G401.6 (cell line): ENCODE measurements around the gene FRAS1.

Experiments
- FAIRE-seq: peaks from 2 replicates; lab custom pipeline; 2012; peaks lifted over from hg19 to GRCh38; lab: Jason Lieb, UNC

Gene FRAS1

DNA sequence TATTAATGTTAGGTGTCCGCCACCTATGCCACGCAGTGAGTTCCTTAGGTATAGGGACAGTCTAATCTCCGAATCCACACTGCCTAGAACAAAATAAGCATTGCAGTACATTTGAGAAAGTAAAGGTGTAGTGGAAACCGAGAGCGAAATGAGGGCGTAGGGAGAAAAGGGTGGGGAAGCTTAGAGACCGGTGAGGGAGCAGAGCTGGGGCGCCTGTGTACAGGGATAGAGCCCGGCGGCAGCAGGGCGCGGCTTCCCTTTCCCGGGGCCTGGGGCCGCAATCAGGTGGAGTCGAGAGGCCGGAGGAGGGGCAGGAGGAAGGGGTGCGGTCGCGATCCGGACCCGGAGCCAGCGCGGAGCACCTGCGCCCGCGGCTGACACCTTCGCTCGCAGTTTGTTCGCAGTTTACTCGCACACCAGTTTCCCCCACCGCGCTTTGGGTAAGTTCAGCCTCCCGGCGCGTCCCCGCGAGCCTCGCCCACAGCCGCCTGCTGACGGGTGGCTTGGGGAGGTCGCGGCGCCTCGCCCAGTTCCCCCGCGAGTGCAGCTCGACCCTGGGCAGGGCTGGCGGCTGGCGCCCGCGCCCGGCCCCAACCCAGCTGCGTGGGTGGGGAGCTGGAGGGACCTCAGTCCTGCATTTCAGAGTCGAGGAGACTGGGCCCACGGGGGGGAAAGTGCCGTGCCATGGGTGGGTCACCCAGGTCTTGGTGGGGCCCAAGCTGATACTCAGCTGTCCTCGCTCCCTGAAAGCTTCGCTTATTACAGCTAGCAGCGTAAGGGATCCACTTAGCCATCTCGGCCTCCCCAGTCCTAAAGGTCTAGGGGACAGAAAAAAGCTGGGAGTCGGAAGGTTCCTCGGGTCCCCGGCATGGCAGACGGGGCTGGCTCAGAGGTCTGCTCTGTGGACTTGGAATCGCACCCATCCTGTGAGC is 494.6 kb downstream of the FRAS1 start, which contains the start of gene ANXA3:
TSS of gene ANXA3 (plus strand) at position 351 of the 932 bp plus-strand sequence. CDS start 2,704 bp downstream, outside the sequence.
- no peak for FAIRE-seq

DNA sequence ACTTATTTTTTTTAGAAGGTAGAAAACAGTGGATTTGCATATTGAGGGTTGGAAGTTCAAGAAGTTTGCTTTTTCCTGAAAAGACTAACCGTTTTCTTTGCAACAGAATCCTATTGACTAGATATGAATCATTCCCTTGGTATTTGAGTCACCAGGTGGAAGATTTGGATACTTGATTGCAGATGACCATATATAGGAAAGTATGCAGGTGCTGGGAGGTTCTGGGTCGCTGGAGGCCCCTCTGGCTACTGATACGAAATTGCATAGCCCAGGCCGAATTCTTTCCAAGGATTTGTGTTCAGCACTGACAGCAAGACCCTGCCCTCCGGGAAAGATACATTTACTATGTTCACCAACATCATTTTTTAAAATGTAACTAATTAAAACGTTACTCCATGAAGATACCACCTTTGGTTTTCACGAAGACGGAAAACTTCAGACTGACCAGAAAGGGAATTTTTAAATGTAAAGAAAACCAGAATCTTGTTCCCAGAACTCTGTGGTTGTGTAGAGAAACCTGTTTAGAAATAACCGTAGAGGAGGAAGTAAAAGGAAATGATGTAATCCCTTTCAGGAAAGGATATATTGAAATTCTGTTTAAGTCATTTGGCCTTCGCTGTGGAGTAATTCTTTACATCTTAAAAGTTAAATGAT is 495.4 kb downstream of the FRAS1 start:
- FAIRE-seq = no peak

GRCh38 chr4:78553043-78553396 is 495.9 kb downstream of the FRAS1 start:
- FAIRE-seq = no peak

DNA sequence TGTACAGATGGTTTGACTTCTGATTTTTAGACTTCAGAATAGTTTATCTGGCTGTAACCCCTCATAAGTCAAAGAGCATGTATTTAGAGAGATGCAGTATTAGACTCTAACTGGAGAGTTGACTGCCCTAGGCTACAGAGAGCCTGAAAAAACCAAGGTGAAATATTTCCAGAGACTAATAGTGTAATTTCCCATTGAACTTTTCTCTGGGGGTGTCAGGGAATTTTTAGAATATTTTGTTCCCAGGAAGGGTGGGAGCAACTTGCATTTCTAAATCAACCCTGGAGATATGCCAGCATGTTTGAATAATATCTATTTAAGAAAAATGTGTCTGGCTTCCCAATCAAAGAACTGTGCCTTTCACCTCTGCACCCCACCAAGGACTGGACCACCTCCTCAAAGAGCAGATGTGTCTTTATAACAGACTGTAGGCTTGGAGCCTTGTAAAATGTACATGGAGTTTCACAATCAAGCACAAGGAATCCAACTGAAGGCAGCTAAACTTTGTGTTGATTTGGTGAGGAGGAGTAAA is 496.5 kb downstream of the FRAS1 start:
- no peak for FAIRE-seq

DNA sequence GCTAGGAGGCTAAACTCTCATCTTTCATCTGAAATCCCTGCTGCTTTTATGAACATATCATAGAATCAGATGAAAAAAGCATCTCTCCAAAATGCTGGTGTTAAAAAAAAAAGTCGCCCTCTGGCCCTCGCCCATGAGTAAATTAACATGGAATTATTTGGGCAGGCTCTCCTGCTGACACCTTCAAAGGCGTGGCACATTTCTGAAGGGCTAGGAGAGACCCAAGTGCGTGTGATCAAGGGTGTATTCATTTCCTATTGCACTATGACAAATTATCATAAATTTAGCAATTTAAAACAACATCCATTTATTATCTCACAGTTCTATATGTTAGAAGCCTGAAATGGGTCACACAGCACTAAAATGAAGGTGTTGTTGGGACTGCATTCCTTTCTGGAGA is 499.5 kb downstream of the FRAS1 start:
- no peak for FAIRE-seq

GRCh38 chr4:78557841-78558240 is 500.7 kb downstream of the FRAS1 start:
- FAIRE-seq = no peak

GRCh38 chr4:78558410-78558809 is 501.3 kb downstream of the FRAS1 start:
- FAIRE-seq = no peak

- FAIRE-seq = no peak
Observed at GRCh38 chr4:78560296-78560963, 503.3 kb downstream of the FRAS1 start.

DNA sequence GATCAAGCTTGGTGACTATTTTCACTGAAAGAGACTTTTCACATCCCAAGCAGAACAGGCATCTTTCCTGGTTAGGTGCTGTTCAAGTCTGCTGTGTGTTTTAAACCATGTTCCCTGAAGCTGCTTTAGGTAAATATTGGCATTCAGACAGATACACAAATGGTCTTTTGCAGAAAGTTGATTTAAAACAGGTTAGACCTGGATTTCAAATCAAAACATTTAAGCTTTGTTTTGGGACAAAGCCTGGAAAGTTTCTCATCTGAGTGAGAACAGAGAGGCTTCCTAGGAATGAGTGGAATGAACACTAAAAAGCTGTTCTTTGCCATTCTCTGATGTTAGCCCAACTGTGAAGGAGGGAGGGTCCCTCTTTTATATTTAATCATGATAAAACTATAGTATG is 504.6 kb downstream of the FRAS1 start:
- no peak for FAIRE-seq

DNA sequence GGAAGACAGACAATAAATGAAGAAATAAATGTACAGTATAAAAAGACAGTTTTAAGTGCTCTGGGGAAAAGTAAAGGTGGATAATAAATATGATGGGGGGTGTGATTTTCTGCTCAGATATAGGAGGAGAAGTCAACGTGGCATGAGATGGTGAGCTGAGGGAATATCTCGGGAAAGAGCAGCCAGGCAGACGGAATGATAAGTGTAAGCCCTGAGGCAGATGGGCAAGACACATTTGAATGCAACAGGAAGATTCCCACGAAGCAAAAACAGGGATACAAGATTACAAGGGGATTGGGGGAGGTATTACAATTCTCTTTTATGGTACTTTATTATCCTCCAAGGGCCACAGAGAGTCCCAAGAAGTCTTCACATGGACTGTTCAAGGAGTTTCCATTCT is 505.6 kb downstream of the FRAS1 start:
- no peak for FAIRE-seq

DNA sequence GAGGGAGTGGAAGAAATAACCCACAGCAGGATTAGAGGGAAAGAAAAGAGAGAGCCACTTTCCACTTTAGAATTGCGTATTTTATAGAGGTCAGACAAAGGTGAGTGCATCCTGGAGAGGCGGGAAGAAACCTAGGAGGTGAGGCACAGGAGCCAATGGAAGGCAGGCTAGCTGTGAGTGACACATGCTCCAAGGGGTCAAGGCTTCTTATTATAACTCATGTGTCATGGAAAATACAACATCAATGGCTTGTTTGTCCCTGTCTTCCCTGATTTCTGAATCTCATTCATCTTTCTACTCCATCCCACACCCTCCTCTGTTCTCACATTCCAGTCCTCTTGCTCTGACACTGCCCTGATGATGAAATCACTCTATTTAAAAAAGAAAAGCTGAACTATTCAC is 508.8 kb downstream of the FRAS1 start:
- no peak for FAIRE-seq

DNA sequence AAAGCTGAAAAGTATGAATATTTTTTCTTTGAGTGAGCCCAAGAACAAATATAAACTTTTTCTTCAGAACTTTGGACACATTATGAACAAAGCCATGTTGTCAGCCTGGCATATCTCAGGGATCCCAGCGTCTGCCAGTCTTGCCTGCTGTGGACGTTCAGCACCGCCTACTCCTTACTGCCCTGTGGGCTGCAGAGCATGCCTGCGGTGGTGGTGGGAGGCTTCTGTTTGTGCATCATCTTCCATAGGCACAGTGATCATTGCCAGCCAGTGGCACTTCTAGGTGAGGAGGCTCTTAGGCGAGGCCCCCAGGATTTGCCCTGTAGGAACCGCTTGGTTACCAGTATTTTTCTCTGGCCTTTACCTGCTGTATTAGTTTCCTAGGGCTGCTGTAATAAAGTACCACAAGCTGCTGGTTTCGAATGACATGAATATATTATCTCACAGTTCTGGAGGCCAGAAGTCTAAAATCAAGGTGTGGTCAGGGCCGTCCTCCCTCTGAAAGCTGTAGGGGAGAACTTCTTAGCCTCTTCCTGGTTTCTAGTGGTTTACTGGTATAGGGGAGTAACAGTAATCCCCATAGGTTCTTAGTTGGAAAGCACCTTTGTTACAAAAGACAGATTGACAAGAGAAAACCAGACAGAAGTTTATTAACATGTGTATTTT is 509.8 kb downstream of the FRAS1 start:
- no peak for FAIRE-seq

DNA sequence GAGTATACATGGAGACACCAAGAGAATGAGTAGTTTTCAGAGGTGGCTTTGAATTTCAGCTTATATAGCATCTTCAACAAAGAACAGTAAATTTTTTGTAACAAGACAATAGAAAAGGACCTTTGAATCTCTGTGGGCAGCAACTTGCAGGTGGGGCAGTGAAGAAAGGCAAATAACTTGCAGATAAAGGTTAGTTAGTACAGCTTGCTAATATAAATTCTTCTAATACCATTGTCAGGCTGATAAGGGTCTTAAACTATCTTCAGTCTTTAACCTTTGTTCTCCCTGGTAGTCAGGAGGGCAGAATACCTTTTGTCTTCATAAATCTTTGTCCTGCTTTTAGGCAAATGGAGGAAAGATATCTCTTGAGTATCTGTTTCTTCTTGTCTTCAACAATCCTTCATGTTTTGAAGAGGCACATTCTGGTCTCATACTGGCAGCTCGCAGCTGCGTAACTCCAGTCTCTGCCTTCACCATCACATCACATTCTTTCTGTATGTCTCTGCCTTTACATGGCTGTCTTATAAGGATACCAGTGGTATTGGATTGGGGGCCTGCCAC is 510.5 kb downstream of the FRAS1 start:
- FAIRE-seq = no peak

DNA sequence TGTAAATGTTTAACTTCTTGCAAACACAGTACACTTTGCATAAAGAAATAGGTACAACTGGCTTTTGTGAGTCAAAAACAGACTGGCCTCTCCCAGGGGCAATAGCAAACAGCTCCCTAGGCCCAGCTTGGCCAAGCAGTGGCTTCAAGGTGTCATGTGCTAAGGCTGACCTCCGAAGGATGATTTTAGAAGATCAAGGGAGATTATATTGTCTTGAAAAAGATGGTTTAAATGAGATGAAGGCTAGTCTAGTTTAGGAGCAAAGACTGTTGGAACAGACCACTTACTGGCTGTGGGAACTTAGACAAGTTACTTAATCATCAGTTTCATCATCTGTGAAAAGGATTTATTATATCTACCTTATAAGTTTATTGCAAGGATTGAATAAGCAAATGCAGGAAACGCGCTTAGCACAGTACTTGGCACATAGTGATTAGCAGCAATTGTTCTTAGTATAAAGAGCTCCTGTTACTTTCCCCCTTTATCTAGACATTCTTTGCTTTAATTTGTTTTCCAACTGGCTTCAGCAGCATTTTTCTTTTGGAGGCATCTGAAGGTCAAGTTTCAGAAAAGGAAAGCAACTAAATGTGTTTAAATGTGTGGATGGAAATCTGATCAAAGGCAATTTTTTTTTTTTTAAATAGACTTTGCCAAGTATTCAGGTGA is 511.6 kb downstream of the FRAS1 start:
- no peak for FAIRE-seq

GRCh38 chr4:78569306-78569821 is 512.2 kb downstream of the FRAS1 start:
- FAIRE-seq = no peak

DNA sequence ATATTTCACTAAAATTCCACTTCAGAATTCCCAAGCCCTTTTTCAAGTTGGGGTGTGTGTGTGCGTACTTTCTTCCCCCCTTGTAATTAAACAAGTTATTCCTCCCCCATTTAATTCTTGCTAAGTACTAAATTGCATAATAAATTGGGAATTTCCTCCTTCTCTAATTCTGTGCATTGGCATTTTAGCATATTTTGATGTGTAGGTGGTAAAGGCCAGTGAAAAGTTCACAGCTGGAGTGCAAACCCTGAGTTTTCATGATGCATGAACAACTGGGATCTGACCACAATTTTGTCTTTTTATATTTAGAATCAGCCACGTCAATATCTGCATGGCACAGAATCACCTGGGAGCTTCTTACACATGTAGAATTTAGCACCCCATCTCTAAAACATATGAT is 513.0 kb downstream of the FRAS1 start:
- no peak for FAIRE-seq

DNA sequence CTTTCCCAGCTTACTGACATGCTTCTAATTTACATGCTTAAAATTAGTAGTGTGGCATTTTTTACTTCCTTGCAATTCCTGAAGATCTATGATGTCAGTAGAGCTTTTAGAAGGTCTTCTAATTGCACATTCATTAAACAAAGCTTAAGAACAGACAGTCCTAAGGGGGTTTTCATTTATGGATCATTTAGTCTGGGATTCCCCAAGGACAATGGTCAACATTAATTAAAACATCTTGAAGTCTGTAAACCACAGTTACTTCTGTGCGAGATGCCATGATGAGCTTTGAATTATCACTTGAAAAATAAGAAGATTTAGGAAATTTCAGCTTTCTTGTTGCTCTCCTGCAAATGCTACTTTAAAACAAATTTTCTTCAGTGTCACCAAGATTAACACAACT is 514.7 kb downstream of the FRAS1 start:
- FAIRE-seq = no peak

- FAIRE-seq = no peak
Observed at GRCh38 chr4:78578674-78579425, 521.7 kb downstream of the FRAS1 start.

GRCh38 chr4:78581618-78582017 is 524.5 kb downstream of the FRAS1 start:
- no peak for FAIRE-seq

- no peak for FAIRE-seq
Observed at GRCh38 chr4:78584863-78585547, 527.9 kb downstream of the FRAS1 start.
